GM21360 (cell line): Measurements from ENCODE around the gene RNF225.
"Not testable (repeated sequence)": the region's sequence is repeated elsewhere in the genome, so short reads cannot be mapped to it uniquely, and the experiment has no call there.

Experiments used
- ATAC-seq: cut with Tn5 transposase; IDR thresholded peaks from one replicate; pipeline ENCODE4 v1.9.1; 2021; ENCODE audit warnings: mild to moderate bottlenecking, moderate library complexity; ENCODE audit not compliant: unreplicated experiment

Gene RNF225

GRCh38 chr19:58386576-58387337 is 8.7 kb upstream of the RNF225 start, which contains the start of gene RPS5:
TSS of gene RPS5 (plus strand) at chr19:58387269. CDS start at chr19:58388138, 869 bp downstream.
- peak; percentile 71 for ATAC-seq

GRCh38 chr19:58387338-58388174 is 7.9 kb upstream of the RNF225 start:
- ATAC-seq, result no peak

GRCh38 chr19:58388175-58388526 is 7.3 kb upstream of the RNF225 start:
- ATAC-seq, result no peak

- no peak for ATAC-seq
These were observed 2.3 kb upstream of the RNF225 start for GRCh38 chr19:58392945-58393724.

- no peak for ATAC-seq
These were observed 1.8 kb upstream of the RNF225 start for GRCh38 chr19:58393725-58394033.

- no peak for ATAC-seq
These were observed 636 bp upstream of the RNF225 start for GRCh38 chr19:58394821-58395219.

- ATAC-seq, result no peak
These were observed 647 bp downstream of the RNF225 start for GRCh38 chr19:58395979-58396627.

- no peak for ATAC-seq
These were observed 1.5 kb downstream of the RNF225 start for GRCh38 chr19:58396691-58397532.

GRCh38 chr19:58397533-58398037 is 2.1 kb downstream of the RNF225 start:
- no peak for ATAC-seq

GRCh38 chr19:58398087-58398486 is 2.6 kb downstream of the RNF225 start:
- ATAC-seq, result no peak

- no peak for ATAC-seq
These were observed 3.1 kb downstream of the RNF225 start for GRCh38 chr19:58398545-58398944.

- ATAC-seq, result no peak
These were observed 4.4 kb downstream of the RNF225 start for GRCh38 chr19:58399903-58400302.

- no peak for ATAC-seq
These were observed 5.0 kb downstream of the RNF225 start for GRCh38 chr19:58400316-58400915.

GRCh38 chr19:58400916-58401839 is 5.7 kb downstream of the RNF225 start:
- peak; percentile 97 for ATAC-seq

GRCh38 chr19:58401840-58402421 is 6.5 kb downstream of the RNF225 start:
- no peak for ATAC-seq

GRCh38 chr19:58403920-58404478 is 8.5 kb downstream of the RNF225 start:
- not testable (repeated sequence) for ATAC-seq

- ATAC-seq, result no peak
These were observed 11.6 kb downstream of the RNF225 start for GRCh38 chr19:58406818-58407657.
